Gastrocnemius medialis (tissue), 4 donors: ENCODE results near the gene CCT6A.

Experiments used
- POLR2A ChIP-seq, 2 donors: fragments of 450-650 bp; IDR thresholded peaks; one replicate each; pipeline ENCODE4 v1.6.1; 2017; ENCODE audit warnings: antibody characterized with exemption in 2 of 2, mild to moderate bottlenecking in 2 of 2, moderate library complexity in 2 of 2
- TF ChIP-seq, protein P1 (sequence below), 5 experiments: fragments of 450-650 bp in 3 of 5; fragments of 200-600 bp in 2 of 5; sonication (generic) in 2 of 5; IDR thresholded peaks in 4 of 5; conservative IDR thresholded peaks in 1 of 5; 1 replicate in 4 of 5; 2 replicates in 1 of 5; pipeline ENCODE4 v1.5.1; 2016 to 2019; ENCODE audit warnings: antibody characterized with exemption in 5 of 5, mild to moderate bottlenecking in 3 of 5, moderate library complexity in 3 of 5

DNA sequence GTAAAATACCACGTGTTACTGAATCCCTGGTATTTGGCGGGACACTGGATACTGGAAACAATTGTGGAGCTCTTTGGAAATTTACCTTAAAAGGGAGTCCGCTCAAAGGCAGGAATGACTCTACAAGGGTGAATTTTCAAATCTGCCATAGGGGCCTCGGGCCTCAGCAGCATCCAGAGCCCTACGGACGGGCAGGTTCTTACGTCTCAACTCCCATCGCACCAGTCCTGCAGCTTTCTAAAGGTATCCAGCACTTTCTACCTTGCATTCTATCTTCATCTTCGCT lies 569 bp upstream of the CCT6A start:
- TF ChIP-seq POLR2A (IDR thresholded peaks at IDR 0.05): no peak
- TF ChIP-seq, protein P1, sequence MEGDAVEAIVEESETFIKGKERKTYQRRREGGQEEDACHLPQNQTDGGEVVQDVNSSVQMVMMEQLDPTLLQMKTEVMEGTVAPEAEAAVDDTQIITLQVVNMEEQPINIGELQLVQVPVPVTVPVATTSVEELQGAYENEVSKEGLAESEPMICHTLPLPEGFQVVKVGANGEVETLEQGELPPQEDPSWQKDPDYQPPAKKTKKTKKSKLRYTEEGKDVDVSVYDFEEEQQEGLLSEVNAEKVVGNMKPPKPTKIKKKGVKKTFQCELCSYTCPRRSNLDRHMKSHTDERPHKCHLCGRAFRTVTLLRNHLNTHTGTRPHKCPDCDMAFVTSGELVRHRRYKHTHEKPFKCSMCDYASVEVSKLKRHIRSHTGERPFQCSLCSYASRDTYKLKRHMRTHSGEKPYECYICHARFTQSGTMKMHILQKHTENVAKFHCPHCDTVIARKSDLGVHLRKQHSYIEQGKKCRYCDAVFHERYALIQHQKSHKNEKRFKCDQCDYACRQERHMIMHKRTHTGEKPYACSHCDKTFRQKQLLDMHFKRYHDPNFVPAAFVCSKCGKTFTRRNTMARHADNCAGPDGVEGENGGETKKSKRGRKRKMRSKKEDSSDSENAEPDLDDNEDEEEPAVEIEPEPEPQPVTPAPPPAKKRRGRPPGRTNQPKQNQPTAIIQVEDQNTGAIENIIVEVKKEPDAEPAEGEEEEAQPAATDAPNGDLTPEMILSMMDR (IDR thresholded peaks at IDR 0.05 in 4 of 5, conservative IDR thresholded peaks at IDR 0.05 in 1 of 5): no peak
